ENCODE measurements around the gene TAF11L9.
"Not testable (repeated sequence)": the region's sequence is repeated elsewhere in the genome, so short reads cannot be mapped to it uniquely, and the experiment has no call there.

- not testable (repeated sequence) for TF ChIP-seq POLR2AphosphoS5 (IDR thresholded peaks at IDR 0.05; ENCODE audit: insufficient read depth in 1 of 2, low read depth in 1 of 2); POLR2A (IDR thresholded peaks at IDR 0.05); CTCF (IDR thresholded peaks at IDR 0.05)
These were observed 3.3 kb downstream of the TAF11L9 start, which contains the start of gene TAF11L8 for GRCh38 chr5:17590860-17591259.
